H9 (cell line): ENCODE measurements around the gene SIGLEC1. TPM values are rescaled to one million over a fixed set of nuclear protein-coding genes. Genes with fewer than 3 reads are reported as not detected.
A peak's percentile ranks its signal among the peaks of the same experiment; 100 is the strongest.

Experiments used
- DNase-seq: peaks from one replicate; pipeline ENCODE4 v3.0.0-alpha.2; 2017
- H2AFZ ChIP-seq: one replicate; pipeline ENCODE4 v1.6.1; 2013; ENCODE audit warnings: mild to moderate bottlenecking, low read length, control low read depth, moderate library complexity
- H2AK5ac ChIP-seq: 2 replicates; pipeline ENCODE4 v1.6.1; 2013; ENCODE audit warnings: low read length, control low read depth, mixed read lengths; ENCODE audit not compliant: insufficient read length
- H2BK120ac ChIP-seq: one replicate; pipeline ENCODE4 v1.6.1; 2013; ENCODE audit warnings: low read depth, mild to moderate bottlenecking, low read length, control low read depth, inconsistent platforms; ENCODE audit not compliant: poor library complexity, severe bottlenecking
- H2BK12ac ChIP-seq: 2 replicates; pipeline ENCODE4 v1.6.1; 2013; ENCODE audit warnings: low read length, control low read depth, mixed read lengths, low read depth; ENCODE audit not compliant: insufficient read length
- H2BK15ac ChIP-seq: 2 replicates; pipeline ENCODE4 v1.6.1; 2013; ENCODE audit warnings: low read depth, low read length, control low read depth
- H2BK20ac ChIP-seq: one replicate; pipeline ENCODE4 v1.6.1; 2013; ENCODE audit warnings: low read depth, mild to moderate bottlenecking, low read length, control low read depth, inconsistent platforms; ENCODE audit not compliant: poor library complexity, severe bottlenecking
- H2BK5ac ChIP-seq: 2 replicates; pipeline ENCODE4 v1.6.1; 2013; ENCODE audit warnings: low read length, control low read depth, mixed read lengths; ENCODE audit not compliant: insufficient read length
- H3K14ac ChIP-seq: 2 replicates; pipeline ENCODE4 v1.6.1; 2013; ENCODE audit warnings: low read length, control low read depth; ENCODE audit not compliant: insufficient read depth
- H3K18ac ChIP-seq: 2 replicates; pipeline ENCODE4 v1.6.1; 2013; ENCODE audit warnings: low read depth, mild to moderate bottlenecking, mixed read lengths, low read length, control low read depth; ENCODE audit not compliant: insufficient read length
- H3K23ac ChIP-seq: 2 replicates; pipeline ENCODE4 v1.6.1; 2013; ENCODE audit warnings: low read length, control low read depth, mixed read lengths, low read depth; ENCODE audit not compliant: insufficient read length
- H3K23me2 ChIP-seq: 2 replicates; pipeline ENCODE4 v1.6.1; 2013; ENCODE audit warnings: low read depth, mild to moderate bottlenecking, mixed read lengths, low read length, control low read depth; ENCODE audit not compliant: insufficient read length, poor library complexity, severe bottlenecking
- H3K27ac ChIP-seq: 2 replicates; pipeline ENCODE4 v1.5.1; 2013; ENCODE audit warnings: low read length, control low read depth, mixed read lengths, low read depth; ENCODE audit not compliant: insufficient read length
- H3K27me3 ChIP-seq: 2 replicates; pipeline ENCODE4 v1.6.1; 2013; ENCODE audit warnings: low read length, control low read depth, inconsistent platforms; ENCODE audit not compliant: insufficient read depth
- H3K4ac ChIP-seq: 2 replicates; pipeline ENCODE4 v1.6.1; 2013; ENCODE audit warnings: low read depth, mild to moderate bottlenecking, control low read depth, inconsistent platforms, low read length, moderate library complexity
- H3K4me1 ChIP-seq: 2 replicates; pipeline ENCODE4 v1.6.1; 2013; ENCODE audit warnings: low read length, control low read depth, inconsistent platforms; ENCODE audit not compliant: insufficient read depth
- H3K4me2 ChIP-seq: 2 replicates; pipeline ENCODE4 v1.6.1; 2013; ENCODE audit warnings: low read length, control low read depth, mixed read lengths; ENCODE audit not compliant: insufficient read length, insufficient read depth
- H3K56ac ChIP-seq: 2 replicates; pipeline ENCODE4 v1.6.1; 2013; ENCODE audit warnings: low read depth, mild to moderate bottlenecking, mixed read lengths, low read length, control low read depth; ENCODE audit not compliant: insufficient read length
- H3K79me1 ChIP-seq: 2 replicates; pipeline ENCODE4 v1.6.1; 2013; ENCODE audit warnings: low read depth, mild to moderate bottlenecking, moderate library complexity, low read length, control low read depth, inconsistent platforms; ENCODE audit not compliant: insufficient read depth, poor library complexity, severe bottlenecking
- H3K79me2 ChIP-seq: 2 replicates; pipeline ENCODE4 v1.6.1; 2013; ENCODE audit warnings: low read length, control low read depth, inconsistent platforms; ENCODE audit not compliant: insufficient read depth
- H3K9ac ChIP-seq: 2 replicates; pipeline ENCODE4 v1.6.1; 2013; ENCODE audit warnings: low read length, control low read depth, mixed read lengths; ENCODE audit not compliant: insufficient read length; ENCODE audit errors: extremely low read depth
- H3K9me3 ChIP-seq: one replicate; pipeline ENCODE4 v1.6.1; 2013; ENCODE audit warnings: low read depth, low read length, inconsistent platforms; ENCODE audit not compliant: control insufficient read depth
- H3T11ph ChIP-seq: one replicate; pipeline ENCODE4 v1.6.1; 2013; ENCODE audit warnings: mild to moderate bottlenecking, low read length, control low read depth, inconsistent platforms
- H4K20me1 ChIP-seq: one replicate; pipeline ENCODE4 v1.6.1; 2013; ENCODE audit not compliant: control insufficient read depth, insufficient read length, insufficient read depth
- H4K5ac ChIP-seq: 2 replicates; pipeline ENCODE4 v1.6.1; 2013; ENCODE audit warnings: low read depth, mild to moderate bottlenecking, mixed read lengths, low read length, control low read depth; ENCODE audit not compliant: insufficient read length
- H4K8ac ChIP-seq: replicated peaks from 2 replicates; pipeline ENCODE4 v1.6.1; 2013; ENCODE audit warnings: low read length, control low read depth, mixed read lengths, low read depth; ENCODE audit not compliant: insufficient read length
- H4K91ac ChIP-seq: 2 replicates; pipeline ENCODE4 v1.6.1; 2013; ENCODE audit warnings: low read depth, mild to moderate bottlenecking, moderate library complexity, mixed read lengths, low read length, control low read depth; ENCODE audit not compliant: insufficient read length
- H3K27ac Mint-ChIP-seq, 3 experiments: 2 replicates in 2 of 3; 3 replicates in 1 of 3; pipeline ENCODE4 v1.8.0; 2020 to 2021; ENCODE audit warnings: mixed read lengths in 3 of 3, mild to moderate bottlenecking in 1 of 3, moderate library complexity in 1 of 3
- H3K27me3 Mint-ChIP-seq: 2 replicates; pipeline ENCODE4 v1.8.0; 2021; ENCODE audit warnings: low read depth, mild to moderate bottlenecking, moderate library complexity, mixed read lengths
- H3K36me3 Mint-ChIP-seq, 3 experiments: 2 replicates in 2 of 3; 3 replicates in 1 of 3; pipeline ENCODE4 v1.8.0; 2020 to 2021; ENCODE audit warnings: low read depth in 3 of 3, mixed read lengths in 3 of 3; ENCODE audit not compliant: insufficient read depth in 1 of 3
- H3K4me1 Mint-ChIP-seq, 2 experiments: 2 replicates each; pipeline ENCODE4 v1.8.0; 2020; ENCODE audit warnings: mixed read lengths in 2 of 2
- H3K4me3 Mint-ChIP-seq, 2 experiments: 2 replicates in 1 of 2; 3 replicates in 1 of 2; pipeline ENCODE4 v1.8.0; 2020 to 2021; ENCODE audit warnings: mild to moderate bottlenecking in 2 of 2, mixed read lengths in 2 of 2, moderate library complexity in 1 of 2
- H3K9me3 Mint-ChIP-seq, 2 experiments: 2 replicates in 1 of 2; 3 replicates in 1 of 2; pipeline ENCODE4 v1.8.0; 2020; ENCODE audit warnings: mild to moderate bottlenecking in 2 of 2, mixed read lengths in 2 of 2, moderate library complexity in 1 of 2
- CTCF ChIP-seq: fragments of 200-600 bp; sonication (generic); conservative IDR thresholded peaks from 3 replicates; pipeline ENCODE4 v1.8.0; 2021; ENCODE audit warnings: antibody characterized with exemption, mild to moderate bottlenecking
- WGBS: extraction: QIAGEN DNeasy Blood & Tissue Kit; methylation state at CpG from one replicate; pipeline ENCODE4 v1.1.7; 2013; ENCODE audit warnings: missing lambda C conversion rate, low lambda C conversion rate, mixed read lengths; ENCODE audit not compliant: insufficient read length; ENCODE audit errors: extremely low coverage; 5-methylcytosine and 5-hydroxymethylcytosine counted together
- total RNA-seq: library from RNA; stranded (reverse); gene quantifications from 2 replicates; pipeline ENCODE4 v1.2.1, GENCODE V29; 2021

Gene SIGLEC1
- total RNA-seq, 1 experiment from 2014 or later = not detected

GRCh38 chr20:3755269-3755668 is 42.9 kb upstream of the SIGLEC1 start:
- H2BK15ac ChIP-seq = no peak overlapping the region
- H3K18ac ChIP-seq = no peak overlapping the region
- H3K4me2 ChIP-seq = no peak overlapping the region
- peaks cover 11% of the 10 kb centered on the region for H3K27me3 ChIP-seq
- no peak for TF ChIP-seq CTCF
- no peak overlapping the region for H3K56ac ChIP-seq
- no peak overlapping the region for H2BK120ac ChIP-seq
- Mint-ChIP-seq H3K4me3 (no peak overlapping the region), H3K9me3 (no peaks in the 10 kb centered on the region), H3K36me3 (peaks cover 25 to 38% (median 29%) of the 10 kb centered on the region in 3 experiments; a peak in 6 of 7 replicates), H3K4me1 (peaks cover 7 to 15% of the 10 kb centered on the region in 2 experiments; a peak in 3 of 4 replicates), H3K27me3 (peaks cover 19% of the 10 kb centered on the region), H3K27ac (peak overlapping the region in 1 of 3 experiments; percentile 82; a peak in 1 of 7 replicates)
- no peak overlapping the region for H2AK5ac ChIP-seq
- no peak overlapping the region for H4K5ac ChIP-seq
- no peak overlapping the region for H3K23ac ChIP-seq
- no CpG with 5 or more reads among the region's 7 CpGs for WGBS
- H3K79me2 ChIP-seq = no peaks in the 10 kb centered on the region
- no peak overlapping the region for H3T11ph ChIP-seq
- H4K20me1 ChIP-seq = no peaks in the 10 kb centered on the region
- H3K27ac ChIP-seq = no peak overlapping the region
- H2BK5ac ChIP-seq = no peak overlapping the region
- H2BK12ac ChIP-seq = no peak overlapping the region
- no peak overlapping the region for H4K91ac ChIP-seq
- no peak for DNase-seq
- H4K8ac ChIP-seq = no peak overlapping the region
- H3K4me1 ChIP-seq = peaks cover 2% of the 10 kb centered on the region; the same call in 1 of the 2 replicates
- H3K14ac ChIP-seq = no peak overlapping the region
- H3K9ac ChIP-seq = no peak overlapping the region
- no peaks in the 10 kb centered on the region for H3K79me1 ChIP-seq
- no peak overlapping the region for H2AFZ ChIP-seq
- no peak overlapping the region for H3K4ac ChIP-seq
- peaks cover 11% of the 10 kb centered on the region for H3K23me2 ChIP-seq
- no peak overlapping the region for H2BK20ac ChIP-seq
- no peaks in the 10 kb centered on the region for H3K9me3 ChIP-seq
